Stimulated activated CD8-positive, alpha-beta memory T cell treated with anti-CD3 and anti-CD28 coated beads, Interleukin-2, amount 100 ng/mL, for 48 hours (primary cell): ENCODE data around the gene ADPGK.

Experiments
- DNase-seq, 2 donors: peaks; one replicate each; pipeline ENCODE4 v3.0.0-alpha.2; 2020; ENCODE audit warnings: low read depth in 2 of 2

Gene ADPGK

DNA sequence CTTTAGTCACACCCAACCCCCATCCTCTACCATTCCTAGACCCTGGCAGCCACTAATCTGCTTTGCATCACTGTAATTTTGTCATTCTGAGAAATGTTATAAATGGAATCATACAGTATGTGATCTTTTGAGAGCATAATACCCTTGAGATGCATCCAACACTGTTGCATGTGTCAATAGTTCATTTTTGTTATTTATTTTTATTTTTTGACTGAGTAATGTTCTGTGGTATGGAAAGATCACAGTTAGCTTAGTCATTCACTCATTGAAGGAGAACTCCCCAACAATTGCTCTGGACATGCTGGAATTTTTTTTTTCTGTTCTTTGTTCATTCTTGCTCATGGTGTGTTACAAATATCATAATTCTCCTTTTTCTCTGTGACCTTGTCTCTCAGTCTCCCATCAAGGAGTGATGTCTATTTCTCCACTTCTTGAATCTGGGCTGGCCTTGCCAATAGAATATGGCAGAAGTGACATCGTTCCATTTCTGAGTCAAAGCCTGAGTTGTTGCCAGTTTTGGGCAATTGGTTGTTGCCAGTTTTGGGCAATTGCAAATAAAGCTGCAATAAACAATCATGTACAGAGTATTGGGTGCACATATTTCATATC is 6.8 kb upstream of the ADPGK start:
- DNase-seq: no peak

DNA sequence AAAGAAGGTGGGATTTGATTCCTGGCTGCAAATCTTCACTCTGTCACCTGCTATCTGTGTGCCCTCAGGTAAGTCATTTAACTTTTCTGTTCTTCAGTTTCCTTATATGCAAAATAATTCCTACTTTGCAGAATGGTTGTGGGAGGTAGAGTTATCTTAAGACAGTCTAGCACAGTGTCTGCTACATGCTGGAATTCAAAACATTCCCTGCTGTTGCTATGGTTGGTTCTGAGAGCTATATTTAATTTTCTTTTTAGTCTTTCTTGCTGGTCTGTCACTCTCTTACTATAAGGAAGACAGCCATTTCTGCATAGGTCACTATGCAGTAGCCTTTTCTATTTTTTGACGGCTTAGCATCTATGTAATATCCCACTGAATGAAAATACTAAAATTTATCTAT is 4.0 kb upstream of the ADPGK start:
- DNase-seq: no peak

DNA sequence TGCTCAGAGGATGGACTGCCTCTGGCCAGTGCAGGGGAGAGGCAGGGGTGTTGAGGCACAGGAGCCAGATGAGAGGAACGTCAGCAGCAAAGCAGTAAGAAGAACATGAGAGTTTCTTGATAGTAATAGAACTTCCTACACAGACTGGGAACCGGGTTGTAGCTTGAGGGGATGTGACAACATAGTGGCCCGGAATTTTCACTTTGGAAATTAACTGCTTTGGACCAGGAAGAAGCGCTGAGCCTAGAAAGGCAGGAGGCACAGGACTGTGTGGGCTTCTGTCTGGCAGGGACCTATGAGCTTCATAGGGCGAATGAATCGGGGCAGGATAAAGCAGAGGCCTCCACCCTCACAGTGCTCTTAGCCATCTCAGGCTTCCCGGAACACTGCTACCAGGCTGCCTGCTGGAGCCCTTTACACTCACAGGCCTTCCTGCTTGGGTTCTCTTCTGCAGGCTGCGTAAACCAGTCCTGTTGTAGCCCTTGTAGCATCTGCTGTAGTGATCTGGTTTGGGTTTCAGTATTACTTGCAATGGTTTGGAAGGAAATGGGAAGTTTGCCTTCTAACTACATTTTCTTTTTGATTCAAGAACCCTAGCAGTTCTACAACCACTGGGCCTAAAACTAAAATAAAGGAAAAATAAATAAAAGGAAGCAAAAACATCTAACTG is 3.3 kb upstream of the ADPGK start:
- DNase-seq: no peak

DNA sequence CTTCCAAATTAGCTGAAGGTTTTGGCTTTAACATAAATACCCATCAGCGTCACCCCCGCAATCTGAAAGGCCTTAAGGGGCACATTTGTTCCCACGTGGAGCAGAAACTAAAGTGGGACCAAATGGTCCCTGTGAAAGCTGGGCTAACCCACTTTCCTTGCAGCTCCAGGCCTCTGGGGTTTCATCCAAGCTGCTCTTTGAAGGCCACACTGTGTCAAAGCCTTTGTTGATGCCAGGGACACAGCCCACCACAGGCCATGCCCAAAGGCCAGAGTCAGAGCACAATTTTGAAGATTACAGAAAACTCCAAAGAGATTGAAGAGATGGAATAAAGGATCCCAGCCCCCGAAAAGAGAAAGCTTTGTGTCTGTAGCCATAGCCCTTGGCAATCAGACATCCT is 2.7 kb upstream of the ADPGK start:
- no peak for DNase-seq

DNA sequence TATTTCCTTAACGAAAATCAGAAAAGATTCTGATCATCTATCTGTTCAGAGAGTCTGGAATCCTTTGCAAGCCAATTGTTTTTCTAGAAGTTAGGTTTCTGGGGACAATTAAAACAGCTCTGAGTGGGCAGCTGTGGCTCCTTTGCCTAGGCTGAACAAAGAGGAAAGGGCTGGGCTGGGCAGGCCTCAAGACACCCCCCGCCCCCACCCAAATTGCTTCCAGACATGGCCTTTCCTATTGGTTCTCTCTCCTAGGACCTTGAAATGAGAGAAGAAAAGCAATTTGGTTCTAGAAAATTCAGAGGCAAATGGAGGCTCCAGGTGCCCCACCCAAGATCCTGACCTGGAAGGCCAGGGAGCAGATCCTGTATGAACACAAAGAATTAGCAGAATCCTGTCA is 2.3 kb upstream of the ADPGK start:
- no peak for DNase-seq

DNA sequence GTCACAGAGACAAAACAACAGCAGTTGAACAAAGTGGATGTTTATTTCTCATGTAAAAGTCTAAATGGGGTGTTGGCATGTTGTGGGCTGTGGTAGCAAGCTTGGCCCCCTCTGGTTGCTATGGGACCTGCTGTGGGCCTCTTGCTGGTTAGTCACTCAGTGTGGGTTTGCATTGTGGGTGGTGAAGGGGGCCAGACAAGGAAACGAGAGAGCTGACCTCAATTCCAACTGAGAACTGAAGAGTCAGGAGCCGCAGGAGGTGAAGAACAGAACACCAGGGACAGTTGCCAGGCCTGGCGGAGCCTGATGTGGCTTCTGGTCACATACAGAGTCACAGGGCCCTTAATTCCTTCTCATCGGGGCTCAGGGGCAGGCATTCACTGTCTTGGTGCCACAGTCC is 1.9 kb upstream of the ADPGK start:
- DNase-seq: peak; percentile 34 to 41

GRCh38 chr15:72784456-72784876 is 908 bp upstream of the ADPGK start:
- no peak for DNase-seq

GRCh38 chr15:72783004-72783639 is 436 bp downstream of the ADPGK start:
- peak in 1 of 2 donors; percentile 30 for DNase-seq

GRCh38 chr15:72782274-72783003 is 1.1 kb downstream of the ADPGK start:
- DNase-seq: no peak

DNA sequence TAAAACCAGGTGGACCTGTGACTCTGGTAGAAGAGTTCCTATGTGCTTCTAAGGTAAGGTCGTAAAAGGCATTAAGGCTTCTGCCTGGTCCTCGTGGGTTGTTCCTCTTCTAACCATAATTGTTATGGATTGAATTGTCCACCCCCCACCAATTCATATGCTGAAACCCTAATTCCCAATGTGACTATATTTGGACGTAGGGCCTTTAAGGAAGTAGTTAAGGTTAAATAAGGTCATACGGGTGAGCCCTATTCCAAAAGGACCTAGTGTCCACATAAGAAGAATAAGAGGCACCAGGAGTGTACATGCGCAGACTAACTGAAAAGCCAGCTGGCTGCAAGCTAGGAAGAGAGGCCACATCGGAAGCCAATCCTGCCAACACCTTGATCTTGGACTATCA is 1.9 kb downstream of the ADPGK start:
- no peak for DNase-seq

DNA sequence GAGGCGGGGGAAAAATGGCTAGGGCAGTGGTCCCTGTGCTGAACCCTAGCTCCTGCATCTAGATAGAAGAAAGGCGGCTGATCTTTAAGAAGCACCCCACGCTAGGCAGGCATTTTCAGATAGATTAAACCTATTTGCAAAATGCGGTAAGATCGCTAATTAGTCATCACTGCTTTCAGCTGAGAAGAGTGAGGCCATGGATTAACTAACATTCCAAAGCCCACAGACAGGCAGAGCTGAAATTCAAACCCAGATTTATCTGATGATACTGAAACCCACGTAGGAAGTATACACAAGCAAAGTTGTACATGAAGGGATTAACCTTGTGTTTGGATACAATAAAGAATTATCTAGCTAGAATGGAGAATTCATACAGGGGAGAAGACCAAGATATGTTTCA is 4.8 kb downstream of the ADPGK start:
- no peak for DNase-seq

GRCh38 chr15:72774696-72775383 is 8.7 kb downstream of the ADPGK start:
- no peak for DNase-seq

GRCh38 chr15:72771329-72771725 is 12.2 kb downstream of the ADPGK start:
- DNase-seq: no peak

- DNase-seq: no peak
These were observed 12.8 kb downstream of the ADPGK start for GRCh38 chr15:72770673-72771328.

DNA sequence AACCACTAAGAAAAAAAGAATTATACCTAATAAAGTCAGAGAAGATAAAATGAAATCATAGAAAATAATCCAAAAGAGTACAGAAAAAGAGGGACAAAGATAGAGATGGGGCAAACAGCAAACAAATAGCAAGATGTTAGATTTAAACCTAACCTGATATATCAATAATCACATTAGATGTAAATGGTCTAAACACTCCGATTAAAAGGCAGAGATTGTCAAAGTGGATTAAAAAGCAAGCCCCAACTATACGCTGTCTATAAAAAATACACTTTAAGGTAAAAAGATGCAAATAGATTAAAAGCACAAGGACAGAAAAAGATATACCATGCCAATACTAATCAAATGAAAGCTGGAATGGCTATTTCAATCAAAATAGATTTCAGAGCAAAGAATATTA is 16.8 kb downstream of the ADPGK start:
- no peak for DNase-seq

DNA sequence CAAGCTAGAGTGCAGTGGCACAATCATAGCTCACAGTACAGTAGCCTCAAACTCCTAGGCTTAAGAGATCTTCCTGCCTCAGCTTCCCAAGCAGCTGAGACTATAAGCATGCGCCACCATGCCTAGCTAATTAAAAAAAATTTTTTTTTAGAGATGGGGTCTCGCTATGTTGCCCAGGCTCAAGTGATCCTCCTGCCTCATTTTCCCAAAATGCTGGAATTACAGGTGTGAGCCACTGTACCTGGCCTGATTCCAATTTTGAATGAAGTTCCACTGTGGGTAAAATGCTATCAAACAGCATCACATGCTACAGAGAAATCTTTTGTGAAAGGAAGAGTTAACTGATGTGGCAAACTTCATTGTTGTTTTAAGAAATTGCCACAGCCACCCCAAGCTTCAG is 17.5 kb downstream of the ADPGK start:
- no peak for DNase-seq

DNA sequence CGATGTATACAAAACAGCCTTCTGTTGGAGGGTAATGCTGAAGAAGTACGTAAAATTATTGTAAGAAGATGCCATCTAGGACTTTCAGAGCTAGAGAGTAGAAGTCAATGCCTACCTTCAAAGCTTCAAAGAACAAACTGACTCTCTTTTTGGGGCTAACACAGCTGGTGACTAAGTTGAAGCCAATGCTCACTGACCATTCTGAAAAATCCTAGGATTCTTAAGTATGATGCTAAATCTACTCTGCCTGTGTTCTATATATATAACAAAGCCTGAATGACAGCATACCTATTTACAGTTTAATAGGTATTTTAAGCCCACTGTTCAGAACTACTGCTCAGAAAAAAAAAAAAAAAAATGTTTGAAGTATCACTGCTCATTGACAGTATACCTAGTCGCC is 18.9 kb downstream of the ADPGK start:
- DNase-seq: no peak

DNA sequence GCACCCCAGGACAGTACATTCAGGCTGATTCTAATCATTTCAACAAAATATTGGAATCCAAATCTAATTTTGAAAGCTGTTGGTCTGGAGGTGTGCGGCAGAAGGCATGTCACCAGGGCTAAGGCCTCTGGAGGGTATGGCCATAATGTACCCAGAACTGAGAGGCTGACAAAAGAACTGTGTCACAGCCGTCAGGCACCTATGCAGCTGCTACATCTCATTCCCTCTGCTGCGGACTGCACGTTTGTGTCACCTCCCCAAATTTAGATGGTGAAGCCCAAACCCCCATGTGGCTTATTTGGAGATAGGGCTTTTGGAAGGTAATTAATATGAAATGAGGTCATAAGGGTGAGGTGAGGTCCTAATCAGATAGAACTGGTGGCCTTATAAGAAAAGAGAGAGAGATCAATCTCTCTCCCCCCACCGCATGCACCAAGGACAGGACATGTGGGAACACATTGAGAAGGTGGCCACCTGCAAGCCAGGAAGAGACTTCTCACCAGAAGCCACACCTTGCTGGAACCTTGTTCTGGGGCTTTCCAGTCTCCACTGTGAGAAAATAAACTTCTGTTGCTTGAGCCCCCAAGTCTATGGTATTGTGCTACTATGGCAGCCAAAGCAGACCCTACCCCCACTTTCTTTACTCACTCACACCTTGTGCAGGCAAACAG is 22.8 kb downstream of the ADPGK start:
- DNase-seq: no peak

GRCh38 chr15:72758182-72758581 is 25.4 kb downstream of the ADPGK start:
- DNase-seq: no peak

DNA sequence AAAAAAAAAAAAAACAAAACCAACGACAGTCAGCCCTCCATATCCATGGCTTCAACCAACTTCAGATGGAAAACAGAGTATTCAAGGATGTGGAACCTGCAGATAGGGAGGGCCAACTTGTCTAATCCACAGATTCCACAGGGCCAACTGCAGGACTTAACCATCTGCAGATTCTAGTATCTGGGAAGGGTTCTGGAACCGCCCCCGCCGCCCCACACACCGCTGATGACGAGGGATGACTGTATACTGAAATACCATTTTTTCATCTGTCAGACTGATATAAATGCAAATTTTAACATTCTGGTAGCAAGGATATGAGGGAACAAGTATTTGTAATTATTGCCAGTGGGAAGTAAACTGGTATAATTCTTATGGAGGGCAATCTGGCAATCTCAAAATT is 29.5 kb downstream of the ADPGK start:
- no peak for DNase-seq
